Esophagus muscularis mucosa (tissue), 4 donors: Measurements from ENCODE around the gene TRAPPC3L. TPM values are rescaled to one million over a fixed set of nuclear protein-coding genes. Genes with fewer than 3 reads are reported as not detected.

Experiments
- DNase-seq: peaks from one replicate; pipeline ENCODE4 v3.0.0-alpha.2; 2017; ENCODE audit errors: extremely low spot score
- H3K27ac ChIP-seq, 4 donors: fragments of 200-600 bp; sonication (generic); replicated peaks in 1 of 4; 1 replicate in 3 of 4; 2 replicates in 1 of 4; pipeline ENCODE4 v1.5.1; 2016 to 2019; ENCODE audit warnings: mild to moderate bottlenecking in 1 of 4
- H3K27me3 ChIP-seq, 4 donors: fragments of 200-600 bp; sonication (generic); one replicate each; pipeline versions ENCODE4 v1.5.1 to v1.6.0; 2016 to 2019
- H3K36me3 ChIP-seq, 4 donors: fragments of 200-600 bp; sonication (generic); one replicate each; pipeline ENCODE4 v1.5.1; 2016 to 2019
- H3K4me1 ChIP-seq, 4 donors: fragments of 200-600 bp; sonication (generic); one replicate each; pipeline ENCODE4 v1.5.1; 2016 to 2019
- H3K4me3 ChIP-seq, 4 donors: fragments of 200-600 bp; sonication (generic); 1 replicate in 2 of 4; 2 replicates in 2 of 4; pipeline ENCODE4 v1.5.1; 2016 to 2019; ENCODE audit warnings: mild to moderate bottlenecking in 4 of 4, moderate library complexity in 1 of 4
- H3K9me3 ChIP-seq, 4 donors: fragments of 200-600 bp; sonication (generic); 1 replicate in 3 of 4; 2 replicates in 1 of 4; pipeline ENCODE4 v1.5.1; 2016 to 2019
- CTCF ChIP-seq, 3 experiments: fragments of 200-600 bp in 2 of 3; fragments of 450-650 bp in 1 of 3; sonication (generic) in 2 of 3; IDR thresholded peaks; one replicate each; pipeline ENCODE4 v1.5.1; 2017 to 2019; ENCODE audit warnings: antibody characterized with exemption in 3 of 3, mild to moderate bottlenecking in 2 of 3, moderate library complexity in 1 of 3
- EP300 ChIP-seq: sonication (generic); formaldehyde crosslinking; IDR thresholded peaks from one replicate; pipeline ENCODE4 v1.6.1; 2017; ENCODE audit warnings: antibody characterized with exemption
- POLR2A ChIP-seq: fragments of 450-650 bp; IDR thresholded peaks from one replicate; pipeline ENCODE4 v1.6.1; 2017; ENCODE audit warnings: antibody characterized with exemption, moderate library complexity, mild to moderate bottlenecking, low read depth
- POLR2AphosphoS5 ChIP-seq, 2 donors: sonication (generic); formaldehyde crosslinking; IDR thresholded peaks; one replicate each; pipeline ENCODE4 v1.6.1; 2017; ENCODE audit warnings: antibody characterized with exemption in 2 of 2
- WGBS: methylation state at CpG from one replicate; pipeline ENCODE4 v1.1.5; 2018; 5-methylcytosine and 5-hydroxymethylcytosine counted together
- intact Hi-C: fragments of 100-400 bp; cut with DNase I; formaldehyde crosslinking; loops from one replicate; pipeline ENCODE4 v1.15.1; 2023
- total RNA-seq, 4 donors: library from RNA; depleted of rRNA; stranded (reverse); fragments of >200 nt; gene quantifications; one replicate each; pipeline versions ENCODE4 v1.1.0 to v1.2.1, GENCODE V29; 2016

Gene TRAPPC3L
- total RNA-seq, result under 1 TPM in 1 of 4 donors, not detected in 3; 0.42 TPM

GRCh38 chr6:116545651-116546050 lies at the start of gene TRAPPC3L:
TRAPPC3L (minus strand) TSS chr6:116545684; CDS start chr6:116545514, 170 bp downstream.
- H3K27me3 ChIP-seq, result peaks cover 0 to 6% (median 0%) of the 10 kb centered on the region in 4 donors
- TF ChIP-seq POLR2AphosphoS5 (IDR thresholded peaks at IDR 0.05) (no peak), EP300 (no peak), POLR2A (no peak), CTCF (IDR thresholded peaks at IDR 0.05) (no peak)
- no peak within 1 kb of the TSS for H3K4me3 ChIP-seq
- WGBS, result 35% methylated on average over 4 of the region's 4 CpGs
- H3K27ac ChIP-seq, result no peak within 1 kb of the TSS
- H3K36me3 ChIP-seq, result no peaks in the 10 kb centered on the region
- DNase-seq, result no peak
- H3K4me1 ChIP-seq, result no peaks in the 10 kb centered on the region
- intact Hi-C loops, result no loop called here
- no peaks in the 10 kb centered on the region for H3K9me3 ChIP-seq

- Histone ChIP-seq H3K9me3 (no peaks in the 10 kb centered on the region), H3K36me3 (peaks cover 36 to 73% (median 50%) of the 10 kb centered on the region in 4 donors), H3K4me3 (no peak overlapping the region), H3K4me1 (no peaks in the 10 kb centered on the region), H3K27ac (no peak overlapping the region), H3K27me3 (no peaks in the 10 kb centered on the region)
- intact Hi-C loops, result no loop called here
- 90% methylated on average over 3 of the region's 3 CpGs for WGBS
- TF ChIP-seq POLR2AphosphoS5 (IDR thresholded peaks at IDR 0.05), result no peak
- TF ChIP-seq EP300, result no peak
- no peak for TF ChIP-seq CTCF (IDR thresholded peaks at IDR 0.05)
- no peak for TF ChIP-seq POLR2A
- DNase-seq, result no peak
Measured at GRCh38 chr6:116595247-116595646, 49.8 kb upstream of the TRAPPC3L start.

- peaks cover 24 to 74% (median 46%) of the 10 kb centered on the region in 4 donors for H3K36me3 ChIP-seq
- intact Hi-C loops, result no loop called here
- H3K4me3 ChIP-seq, result no peak overlapping the region
- no peaks in the 10 kb centered on the region for H3K9me3 ChIP-seq
- H3K4me1 ChIP-seq, result no peaks in the 10 kb centered on the region
- no peaks in the 10 kb centered on the region for H3K27me3 ChIP-seq
- no peak for DNase-seq
- H3K27ac ChIP-seq, result no peak overlapping the region
- no peak for TF ChIP-seq POLR2A
- TF ChIP-seq CTCF (IDR thresholded peaks at IDR 0.05), result no peak
- TF ChIP-seq EP300, result no peak
- no peak for TF ChIP-seq POLR2AphosphoS5 (IDR thresholded peaks at IDR 0.05)
- WGBS, result 97% methylated on average over 2 of the region's 2 CpGs
Measured at GRCh38 chr6:116586738-116587137, 41.3 kb upstream of the TRAPPC3L start.

GRCh38 chr6:116586276-116586675 lies 40.8 kb upstream of the TRAPPC3L start:
- no peak for TF ChIP-seq POLR2AphosphoS5 (IDR thresholded peaks at IDR 0.05)
- no peak for TF ChIP-seq CTCF (IDR thresholded peaks at IDR 0.05)
- TF ChIP-seq POLR2A, result no peak
- TF ChIP-seq EP300, result no peak
- Histone ChIP-seq H3K27ac (no peak overlapping the region), H3K4me1 (no peaks in the 10 kb centered on the region), H3K4me3 (no peak overlapping the region), H3K27me3 (no peaks in the 10 kb centered on the region), H3K9me3 (no peaks in the 10 kb centered on the region), H3K36me3 (peaks cover 19 to 74% (median 44%) of the 10 kb centered on the region in 4 donors)
- intact Hi-C loops, result no loop called here
- DNase-seq, result no peak

- H3K36me3 ChIP-seq, result peaks cover 4 to 57% (median 31%) of the 10 kb centered on the region in 4 donors
- no peaks in the 10 kb centered on the region for H3K9me3 ChIP-seq
- intact Hi-C loops, result no loop called here
- no peak for TF ChIP-seq POLR2AphosphoS5 (IDR thresholded peaks at IDR 0.05)
- no peak for TF ChIP-seq CTCF (IDR thresholded peaks at IDR 0.05)
- no peak for TF ChIP-seq EP300
- TF ChIP-seq POLR2A, result no peak
- H3K27ac ChIP-seq, result no peak overlapping the region
- H3K4me3 ChIP-seq, result no peak overlapping the region
- WGBS, result 74% methylated on average over 2 of the region's 2 CpGs
- DNase-seq, result no peak
- H3K27me3 ChIP-seq, result no peaks in the 10 kb centered on the region
- H3K4me1 ChIP-seq, result peaks cover 0 to 20% (median 14%) of the 10 kb centered on the region in 4 donors
Measured at GRCh38 chr6:116580198-116580597, 34.7 kb upstream of the TRAPPC3L start.
